Fibroblast of pulmonary artery (primary cell): ENCODE measurements around the gene UTRN.

Experiments
- DNase-seq: peaks from one replicate; pipeline ENCODE4 v3.0.0-alpha.2; 2010; ENCODE audit warnings: low read depth
- H3K4me3 ChIP-seq: replicated peaks from 2 replicates; pipeline ENCODE4 v1.5.1; 2011; ENCODE audit warnings: low read depth, mild to moderate bottlenecking, control low read depth, low read length, moderate library complexity
- TF ChIP-seq, protein P1 (sequence below): IDR thresholded peaks from 2 replicates; pipeline ENCODE4 v1.5.1; 2011; ENCODE audit warnings: mild to moderate bottlenecking, control low read depth, low read length, inconsistent platforms; ENCODE audit errors: missing control alignments

Gene UTRN

DNA sequence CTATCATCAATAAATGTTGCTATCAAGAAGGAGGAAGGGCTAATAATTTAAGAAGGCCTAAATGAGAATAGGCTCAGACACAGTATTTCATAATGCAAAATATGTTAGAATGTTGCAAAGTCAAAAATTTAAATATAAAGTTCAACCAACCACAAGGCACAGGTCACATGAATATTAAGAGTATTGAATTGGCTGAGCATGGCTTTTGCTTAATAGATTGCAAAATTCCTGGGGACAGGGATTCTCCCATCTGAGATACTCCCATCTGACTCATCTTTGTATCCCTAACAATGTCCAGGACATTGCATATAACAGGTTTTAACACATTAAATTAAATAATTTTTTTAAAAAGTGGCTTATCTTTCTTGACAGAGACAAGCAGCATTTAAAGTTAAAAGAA lies 32.9 kb upstream of the UTRN start:
- peak; percentile 40 for DNase-seq
- TF ChIP-seq, protein P1, sequence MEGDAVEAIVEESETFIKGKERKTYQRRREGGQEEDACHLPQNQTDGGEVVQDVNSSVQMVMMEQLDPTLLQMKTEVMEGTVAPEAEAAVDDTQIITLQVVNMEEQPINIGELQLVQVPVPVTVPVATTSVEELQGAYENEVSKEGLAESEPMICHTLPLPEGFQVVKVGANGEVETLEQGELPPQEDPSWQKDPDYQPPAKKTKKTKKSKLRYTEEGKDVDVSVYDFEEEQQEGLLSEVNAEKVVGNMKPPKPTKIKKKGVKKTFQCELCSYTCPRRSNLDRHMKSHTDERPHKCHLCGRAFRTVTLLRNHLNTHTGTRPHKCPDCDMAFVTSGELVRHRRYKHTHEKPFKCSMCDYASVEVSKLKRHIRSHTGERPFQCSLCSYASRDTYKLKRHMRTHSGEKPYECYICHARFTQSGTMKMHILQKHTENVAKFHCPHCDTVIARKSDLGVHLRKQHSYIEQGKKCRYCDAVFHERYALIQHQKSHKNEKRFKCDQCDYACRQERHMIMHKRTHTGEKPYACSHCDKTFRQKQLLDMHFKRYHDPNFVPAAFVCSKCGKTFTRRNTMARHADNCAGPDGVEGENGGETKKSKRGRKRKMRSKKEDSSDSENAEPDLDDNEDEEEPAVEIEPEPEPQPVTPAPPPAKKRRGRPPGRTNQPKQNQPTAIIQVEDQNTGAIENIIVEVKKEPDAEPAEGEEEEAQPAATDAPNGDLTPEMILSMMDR, result no peak
- H3K4me3 ChIP-seq, result no peak overlapping the region

DNA sequence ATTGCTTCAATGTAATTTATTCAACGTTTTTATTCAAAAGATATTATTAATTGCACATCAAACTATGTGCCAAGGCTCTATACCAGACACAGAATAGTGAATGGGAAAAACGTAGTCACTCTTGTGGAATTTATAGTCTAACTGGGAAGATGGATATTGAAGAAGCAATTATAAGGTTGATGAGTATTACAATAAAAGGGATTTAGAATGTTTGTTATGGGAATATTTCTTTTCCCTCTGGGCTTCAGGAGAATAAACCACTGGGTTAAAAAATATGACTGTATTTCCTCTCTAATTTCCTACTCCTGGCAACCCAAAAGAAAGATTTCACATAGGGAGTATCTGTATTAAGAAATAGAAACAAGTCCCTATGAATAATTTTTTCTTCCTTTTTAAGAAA lies 25.1 kb upstream of the UTRN start:
- H3K4me3 ChIP-seq, result no peak overlapping the region
- TF ChIP-seq, protein P1, result no peak
- peak; percentile 18 for DNase-seq

DNA sequence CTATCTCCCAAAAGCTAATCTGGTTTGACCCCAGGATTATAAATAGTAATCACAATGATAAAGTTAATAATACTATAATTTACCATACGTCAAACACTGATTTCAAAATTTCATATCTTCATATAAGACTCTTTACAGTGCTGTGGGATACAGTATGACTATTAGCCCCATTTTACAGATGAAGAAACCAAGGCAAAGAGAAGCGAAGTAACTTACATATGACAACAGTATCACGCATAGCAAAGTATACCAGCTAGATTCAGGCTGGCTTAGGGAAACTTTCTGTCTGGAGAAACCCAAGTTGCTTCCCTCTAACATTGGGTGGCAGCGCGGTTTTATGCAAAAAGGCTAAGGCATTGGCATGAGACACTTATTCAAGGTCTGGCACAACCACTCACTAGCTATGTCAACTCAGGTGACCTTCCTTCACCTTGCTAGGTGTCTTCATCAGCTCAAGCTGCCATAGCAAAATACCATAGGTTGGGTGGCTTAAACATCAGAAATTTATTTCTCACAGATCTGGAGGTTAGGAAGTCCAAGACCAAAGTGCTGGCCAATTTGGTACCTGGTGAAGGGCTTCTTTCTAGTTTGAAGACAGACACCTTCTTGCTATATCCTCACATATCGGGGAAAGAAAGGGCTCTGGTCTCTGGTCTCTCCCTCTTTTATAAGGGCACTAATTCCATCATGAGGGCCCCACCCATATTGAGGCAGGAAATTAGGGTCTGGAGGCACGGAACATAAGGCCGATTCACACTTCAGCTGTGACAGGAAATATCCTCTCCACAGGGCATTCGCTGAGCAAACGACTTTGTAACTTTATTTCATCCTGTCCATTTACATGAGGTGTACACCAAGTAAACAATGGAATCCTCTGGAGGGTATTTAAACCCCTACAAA lies 22.4 kb upstream of the UTRN start:
- H3K4me3 ChIP-seq, result no peak overlapping the region
- DNase-seq, result no peak
- TF ChIP-seq, protein P1, result no peak

DNA sequence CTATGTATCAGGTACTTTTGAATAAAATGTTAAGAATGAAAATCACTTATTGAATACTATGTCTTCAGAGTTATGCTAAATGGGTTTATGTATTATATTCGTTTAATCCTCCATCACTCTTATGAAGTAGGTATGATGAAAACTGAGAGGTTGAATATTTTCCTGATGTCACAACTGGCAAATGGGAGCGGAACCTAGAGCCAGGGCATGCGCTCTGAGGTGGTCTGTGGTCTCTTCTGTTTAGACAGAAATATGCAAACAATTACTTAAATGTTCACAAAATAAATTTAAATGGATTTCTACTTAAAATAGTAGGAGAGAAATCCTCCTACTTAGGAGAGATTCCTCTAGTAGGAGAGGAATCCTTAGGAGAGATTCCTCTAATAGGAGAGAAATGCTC lies 21.3 kb upstream of the UTRN start:
- no peak overlapping the region for H3K4me3 ChIP-seq
- TF ChIP-seq, protein P1, result no peak
- DNase-seq, result no peak

DNA sequence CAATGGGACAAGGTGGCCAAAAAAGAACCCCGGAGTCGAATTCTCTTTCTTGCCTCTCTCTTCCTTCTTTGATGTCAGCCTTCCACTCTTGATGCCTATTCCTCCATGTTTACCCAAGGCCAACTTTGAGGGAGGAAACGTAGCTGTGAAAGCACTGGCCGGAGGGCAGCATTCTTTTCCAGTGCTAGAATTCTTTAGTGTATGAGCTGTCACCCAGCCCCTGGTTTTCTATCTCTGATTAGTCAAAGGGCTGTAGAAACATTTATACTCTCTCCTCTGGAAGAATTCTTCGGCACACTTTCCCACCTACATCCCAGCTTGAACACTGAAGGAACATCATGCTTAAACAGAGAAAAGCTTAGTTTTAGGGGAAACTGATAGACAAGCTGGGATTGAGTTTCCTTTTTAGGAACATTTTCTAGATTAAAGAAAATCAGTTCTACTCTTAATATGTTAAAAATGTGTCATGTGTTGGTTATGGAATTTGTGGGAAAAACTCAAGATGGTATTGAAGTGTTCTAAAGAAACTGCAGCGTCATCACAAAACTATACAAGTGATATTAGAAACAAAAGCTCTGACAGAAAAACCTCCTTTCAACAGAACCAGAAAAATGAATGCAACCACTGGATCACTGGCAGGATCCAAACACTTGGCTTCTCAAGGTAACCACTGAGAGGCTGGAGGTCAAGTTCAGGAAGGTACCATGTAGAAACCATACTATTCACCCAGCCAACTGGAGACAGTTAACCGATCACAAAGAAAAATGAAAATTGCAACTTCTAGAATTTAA lies 20.7 kb upstream of the UTRN start:
- TF ChIP-seq, protein P1, result no peak
- H3K4me3 ChIP-seq, result peak overlapping the region; percentile 8
- DNase-seq, result peak; percentile 93

DNA sequence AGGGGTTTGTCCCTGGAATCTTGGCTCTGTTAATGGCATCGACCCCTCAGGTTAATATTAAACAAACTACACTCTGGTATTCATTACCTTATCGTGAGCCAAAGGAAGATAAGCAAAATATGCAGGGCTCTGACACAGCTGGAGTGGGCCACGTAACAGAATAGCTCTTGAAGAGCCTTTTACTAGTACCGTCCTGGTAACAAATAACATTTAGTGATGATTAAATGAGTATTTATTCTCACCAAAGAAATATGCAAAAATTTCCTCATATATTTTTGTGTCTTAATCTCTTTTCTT lies 20.1 kb upstream of the UTRN start:
- DNase-seq, result peak; percentile 58
- peak overlapping the region; percentile 8 for H3K4me3 ChIP-seq
- TF ChIP-seq, protein P1, result no peak
